PC-9 (cell line): ENCODE measurements around the gene TRIM5. TPM values are rescaled to one million over a fixed set of nuclear protein-coding genes. Genes with fewer than 3 reads are reported as not detected.
A peak's percentile ranks its signal among the peaks of the same experiment; 100 is the strongest.

Source experiments
- BruUV-seq: library from RNA; stranded (reverse); fragments of 400-500 nt; replicated peaks from 2 replicates; lab custom pipeline; 2021; lab: Mats Ljungman, UMichigan
- CTCF ChIA-PET: fragments of 300-600 bp; sonication (Branson Sonifier 250); formaldehyde crosslinking; loops from one replicate; lab custom pipeline; 2022; ENCODE audit warnings: antibody characterized with exemption; lab: Charles Lee
- POLR2A ChIA-PET: fragments of 300-600 bp; sonication (Branson Sonifier 250); formaldehyde crosslinking; loops from one replicate; lab custom pipeline; 2022; ENCODE audit warnings: antibody characterized with exemption; ENCODE audit not compliant: unreplicated experiment; lab: Charles Lee
- DNase-seq, 2 experiments: peaks; one replicate each; pipeline versions ENCODE4 v3.0.0 to v3.0.0-alpha.2; 2015 to 2022; ENCODE audit warnings: mixed read lengths in 1 of 2
- H2AFZ ChIP-seq: fragments of 200-600 bp; sonication (generic); 2 replicates; pipeline ENCODE4 v1.8.1; 2017; ENCODE audit warnings: antibody characterized with exemption
- H3F3A ChIP-seq: fragments of 200-600 bp; sonication (generic); 2 replicates; pipeline ENCODE4 v1.8.1; 2017; ENCODE audit warnings: antibody characterized with exemption, mild to moderate bottlenecking, low read depth; ENCODE audit not compliant: insufficient read depth
- H3K27ac ChIP-seq: fragments of 200-600 bp; sonication (generic); 2 replicates; pipeline ENCODE4 v1.6.1; 2016; ENCODE audit warnings: mixed run types
- H3K27me3 ChIP-seq: fragments of 200-600 bp; sonication (generic); 2 replicates; pipeline ENCODE4 v1.6.1; 2016; ENCODE audit warnings: low read depth, mixed run types; ENCODE audit not compliant: insufficient read depth
- H3K36me3 ChIP-seq: fragments of 200-600 bp; sonication (generic); 2 replicates; pipeline ENCODE4 v1.6.1; 2016; ENCODE audit warnings: low read depth, mixed run types
- H3K4me1 ChIP-seq: fragments of 200-600 bp; sonication (generic); replicated peaks from 2 replicates; pipeline ENCODE4 v1.6.1; 2016; ENCODE audit warnings: mixed run types; ENCODE audit not compliant: insufficient read depth
- H3K4me2 ChIP-seq: fragments of 200-600 bp; sonication (generic); 2 replicates; pipeline ENCODE4 v1.6.1; 2017; ENCODE audit warnings: mixed run types
- H3K4me3 ChIP-seq: fragments of 200-600 bp; sonication (generic); 2 replicates; pipeline ENCODE4 v1.6.1; 2016; ENCODE audit warnings: mixed run types
- H3K79me2 ChIP-seq: fragments of 200-600 bp; sonication (generic); 2 replicates; pipeline ENCODE4 v1.6.1; 2017; ENCODE audit warnings: low read depth, mixed run types
- H3K9me2 ChIP-seq: fragments of 200-600 bp; sonication (generic); 2 replicates; pipeline ENCODE4 v1.8.1; 2017; ENCODE audit warnings: mild to moderate bottlenecking; ENCODE audit not compliant: insufficient read depth
- H3K9me3 ChIP-seq: fragments of 200-600 bp; sonication (generic); 2 replicates; pipeline ENCODE4 v1.8.1; 2016; ENCODE audit warnings: low read depth; ENCODE audit not compliant: insufficient read depth
- H4K20me1 ChIP-seq: fragments of 200-600 bp; sonication (generic); 2 replicates; pipeline ENCODE4 v1.8.1; 2017; ENCODE audit not compliant: insufficient read depth
- EZH2 ChIP-seq: fragments of 200-600 bp; sonication (generic); IDR thresholded peaks from 2 replicates; pipeline ENCODE4 v1.8.0; 2017; ENCODE audit warnings: antibody characterized with exemption, low read depth
- intact Hi-C: fragments of 100-400 bp; cut with micrococcal nuclease; formaldehyde crosslinking; loops from one replicate; pipeline ENCODE4 v1.10.0; 2022; ENCODE audit not compliant: unreplicated experiment
- total RNA-seq: library from RNA; stranded (reverse); gene quantifications from 2 replicates; pipeline ENCODE4 v1.2.3, GENCODE V29; 2021
- TF ChIP-seq, protein P1 (sequence below): fragments of 200-600 bp; sonication (generic); conservative IDR thresholded peaks from 2 replicates; pipeline ENCODE4 v1.6.1; 2017; ENCODE audit warnings: mixed run types, antibody characterized with exemption, mild to moderate bottlenecking, moderate library complexity

Gene TRIM5
- total RNA-seq, 1 experiment from 2014 or later: 20.5 TPM

DNA sequence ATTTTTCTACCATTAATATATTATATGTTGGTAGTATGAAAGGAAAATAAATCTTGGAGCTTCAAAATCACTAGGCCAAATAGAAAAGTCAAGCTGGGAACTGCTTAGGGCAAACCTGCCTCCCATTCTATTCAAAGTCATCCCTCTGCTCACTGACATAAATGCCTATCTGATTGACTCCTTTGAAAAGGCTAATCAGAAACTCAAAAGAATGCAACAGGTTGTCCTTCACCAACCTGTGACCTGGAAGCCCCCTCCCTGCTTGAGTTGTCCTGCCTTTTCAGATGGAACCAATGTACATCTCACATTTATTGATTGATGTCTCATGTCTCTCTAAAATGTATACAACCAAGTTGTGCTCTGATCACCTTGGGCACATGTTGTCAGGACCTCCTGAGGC is 63.3 kb downstream of the TRIM5 start:
- Histone ChIP-seq H3K79me2 (no peaks in the 10 kb centered on the region), H3F3A (peaks cover 31% of the 10 kb centered on the region), H3K4me3 (peak overlapping the region; percentile 60; the same call in 1 of the 2 replicates), H2AFZ (no peak overlapping the region), H3K4me2 (peak overlapping the region; percentile 72), H3K27me3 (no peaks in the 10 kb centered on the region), H3K36me3 (no peaks in the 10 kb centered on the region), H3K27ac (peak overlapping the region; percentile 98), H3K9me2 (no peaks in the 10 kb centered on the region), H4K20me1 (no peaks in the 10 kb centered on the region), H3K4me1 (peaks cover 57% of the 10 kb centered on the region), H3K9me3 (no peaks in the 10 kb centered on the region)
- CTCF ChIA-PET: no interaction called here
- intact Hi-C loops: loop anchor here (1.0 kb wide), 2 partner anchors 25 to 63 kb away; partner anchors contain the start of gene TRIM6
- DNase-seq: no peak
- TF ChIP-seq EZH2: no peak
- TF ChIP-seq, protein P1, sequence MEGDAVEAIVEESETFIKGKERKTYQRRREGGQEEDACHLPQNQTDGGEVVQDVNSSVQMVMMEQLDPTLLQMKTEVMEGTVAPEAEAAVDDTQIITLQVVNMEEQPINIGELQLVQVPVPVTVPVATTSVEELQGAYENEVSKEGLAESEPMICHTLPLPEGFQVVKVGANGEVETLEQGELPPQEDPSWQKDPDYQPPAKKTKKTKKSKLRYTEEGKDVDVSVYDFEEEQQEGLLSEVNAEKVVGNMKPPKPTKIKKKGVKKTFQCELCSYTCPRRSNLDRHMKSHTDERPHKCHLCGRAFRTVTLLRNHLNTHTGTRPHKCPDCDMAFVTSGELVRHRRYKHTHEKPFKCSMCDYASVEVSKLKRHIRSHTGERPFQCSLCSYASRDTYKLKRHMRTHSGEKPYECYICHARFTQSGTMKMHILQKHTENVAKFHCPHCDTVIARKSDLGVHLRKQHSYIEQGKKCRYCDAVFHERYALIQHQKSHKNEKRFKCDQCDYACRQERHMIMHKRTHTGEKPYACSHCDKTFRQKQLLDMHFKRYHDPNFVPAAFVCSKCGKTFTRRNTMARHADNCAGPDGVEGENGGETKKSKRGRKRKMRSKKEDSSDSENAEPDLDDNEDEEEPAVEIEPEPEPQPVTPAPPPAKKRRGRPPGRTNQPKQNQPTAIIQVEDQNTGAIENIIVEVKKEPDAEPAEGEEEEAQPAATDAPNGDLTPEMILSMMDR: no peak
- no TSS peak for BruUV-seq
- POLR2A ChIA-PET: interaction anchor here (0.6 kb wide), 2 partner anchors 22 to 45 kb away, joined by 4 read pairs; no protein-coding TSS in a partner anchor

DNA sequence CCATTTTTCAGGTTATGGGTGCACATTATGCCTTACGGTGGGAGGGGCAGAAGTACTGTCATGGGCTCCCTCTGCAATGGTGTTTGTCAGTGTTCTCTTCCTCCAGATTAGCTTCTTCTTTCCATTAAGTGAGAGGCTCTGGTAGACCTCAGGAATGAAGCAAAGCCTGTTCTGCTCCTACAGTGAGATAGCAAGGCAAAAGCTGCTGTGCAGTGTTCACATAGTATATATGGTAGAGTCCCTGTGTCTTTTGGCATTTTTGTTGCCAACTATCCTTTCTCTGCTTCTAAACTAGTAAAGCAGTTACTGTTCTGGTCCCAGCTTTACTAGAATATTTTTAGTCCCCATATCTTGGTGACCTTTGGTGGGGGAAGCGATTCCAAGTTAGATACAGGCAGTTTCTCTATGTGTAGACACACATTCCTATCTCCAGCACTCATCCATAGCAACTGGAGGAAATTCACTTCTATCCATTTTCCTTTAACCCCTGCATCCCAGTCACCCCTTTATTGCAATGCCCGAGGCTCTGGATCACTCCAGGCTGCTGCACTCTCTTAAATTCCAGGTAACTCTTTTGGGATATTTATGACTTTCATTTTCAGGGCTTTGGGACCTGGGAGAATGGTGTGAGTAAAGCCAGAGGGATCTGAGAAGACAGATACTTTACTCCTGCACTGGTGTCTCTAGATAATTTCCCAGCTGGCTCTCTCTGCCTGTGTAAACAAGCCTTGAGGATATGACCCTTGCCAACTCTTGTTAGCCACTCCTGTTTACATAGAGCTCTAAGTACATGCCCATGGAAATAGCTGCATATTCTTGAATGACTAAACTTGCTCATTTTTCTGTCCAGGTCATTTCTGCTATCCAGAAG is 64.0 kb downstream of the TRIM5 start:
- peak overlapping the region; percentile 98 for H3K27ac ChIP-seq
- BruUV-seq: no TSS peak
- H3F3A ChIP-seq: peaks cover 31% of the 10 kb centered on the region
- H4K20me1 ChIP-seq: no peaks in the 10 kb centered on the region
- H3K9me3 ChIP-seq: no peaks in the 10 kb centered on the region
- H3K36me3 ChIP-seq: no peaks in the 10 kb centered on the region
- peak overlapping the region; percentile 60; the same call in 1 of the 2 replicates for H3K4me3 ChIP-seq
- H2AFZ ChIP-seq: peak overlapping the region; percentile 49; the same call in 1 of the 2 replicates
- POLR2A ChIA-PET: interaction anchor here (0.6 to 1.0 kb wide), 4 partner anchors 14 to 64 kb away, joined by 3 to 7 read pairs (median 4); partner anchors contain the start of gene TRIM5
- peak overlapping the region; percentile 72 for H3K4me2 ChIP-seq
- H3K9me2 ChIP-seq: no peaks in the 10 kb centered on the region
- TF ChIP-seq, protein P1: no peak
- no peak for TF ChIP-seq EZH2
- DNase-seq: peak; percentile 42 to 91
- intact Hi-C loops: loop anchor here (1.0 kb wide), 2 partner anchors 25 to 63 kb away; partner anchors contain the start of gene TRIM6
- CTCF ChIA-PET: no interaction called here
- H3K4me1 ChIP-seq: peaks cover 51% of the 10 kb centered on the region
- no peaks in the 10 kb centered on the region for H3K79me2 ChIP-seq
- no peaks in the 10 kb centered on the region for H3K27me3 ChIP-seq

DNA sequence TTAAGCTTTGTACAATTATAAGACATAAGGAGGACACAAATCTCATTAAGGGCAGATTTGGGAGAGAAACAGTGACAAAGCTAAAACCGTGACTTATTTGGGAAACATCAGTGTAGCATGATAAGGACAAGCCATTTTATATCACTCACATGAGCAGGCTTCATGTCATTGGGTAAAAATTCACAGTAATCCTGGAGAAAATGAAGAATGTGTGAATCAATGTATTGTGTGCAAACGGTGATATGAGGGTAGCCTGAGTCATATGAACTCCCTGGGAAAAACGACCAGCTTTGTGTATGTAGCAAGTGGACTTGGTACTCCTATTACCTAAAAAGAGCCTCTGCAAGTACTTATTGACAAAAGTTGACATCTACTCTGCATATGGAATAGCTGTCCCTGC is 66.1 kb downstream of the TRIM5 start:
- intact Hi-C loops: no loop called here
- peak in 1 of 2 experiments; percentile 69 for DNase-seq
- H3K79me2 ChIP-seq: no peaks in the 10 kb centered on the region
- H3K9me2 ChIP-seq: no peaks in the 10 kb centered on the region
- ChIA-PET CTCF (no interaction called here), POLR2A (interaction anchor here (0.5 kb wide), 1 partner anchor 44 kb away, joined by 3 read pairs; no protein-coding TSS in a partner anchor)
- H3K4me3 ChIP-seq: peak overlapping the region; percentile 60; the same call in 1 of the 2 replicates
- H3K4me2 ChIP-seq: peak overlapping the region; percentile 72
- no peaks in the 10 kb centered on the region for H3K9me3 ChIP-seq
- H2AFZ ChIP-seq: no peak overlapping the region
- H3F3A ChIP-seq: peaks cover 31% of the 10 kb centered on the region
- H3K27ac ChIP-seq: peak overlapping the region; percentile 98
- no peaks in the 10 kb centered on the region for H4K20me1 ChIP-seq
- no peaks in the 10 kb centered on the region for H3K36me3 ChIP-seq
- peaks cover 47% of the 10 kb centered on the region for H3K4me1 ChIP-seq
- no peak for TF ChIP-seq EZH2
- TF ChIP-seq, protein P1: no peak
- H3K27me3 ChIP-seq: no peaks in the 10 kb centered on the region
- BruUV-seq: no TSS peak

Other genes starting within 250 kb of the TRIM5 start
- gene OR51I1, start 243.6 kb downstream of the TRIM5 start, total RNA-seq: not detected in 2 replicates
- gene OR51I2, start 235.8 kb downstream of the TRIM5 start, total RNA-seq: not detected in 2 replicates
- gene OR52D1, start 196.4 kb downstream of the TRIM5 start, total RNA-seq: not detected in 2 replicates
- gene UBQLN3, start 175.1 kb downstream of the TRIM5 start, total RNA-seq: not detected in 2 replicates
- gene UBQLNL, start 168.4 kb downstream of the TRIM5 start, total RNA-seq: 0.15 TPM in 1 of 2 replicates, not detected in the other
- not detected in 2 replicates for gene OR52H1, start 136.5 kb downstream of the TRIM5 start, total RNA-seq
- gene OR52B6, start 104.2 kb downstream of the TRIM5 start, total RNA-seq: not detected in 2 replicates
- 3.9 and 4.8 TPM in 2 replicates for gene TRIM6, start 88.4 kb downstream of the TRIM5 start, total RNA-seq
- 3.8 and 7.5 TPM in 2 replicates for gene TRIM34, start 60.1 kb downstream of the TRIM5 start, total RNA-seq
- 0.81 and 1.9 TPM in 2 replicates for gene TRIM22, start 4.7 kb upstream of the TRIM5 start, total RNA-seq
- not detected in 2 replicates for gene OR56B1, start 51.4 kb upstream of the TRIM5 start, total RNA-seq
- gene OR52N4, start 69.2 kb upstream of the TRIM5 start, total RNA-seq: not detected in 2 replicates
- gene OR52N5, start 98.3 kb upstream of the TRIM5 start, total RNA-seq: not detected in 2 replicates
- gene OR52N1, start 106.2 kb upstream of the TRIM5 start, total RNA-seq: not detected in 2 replicates
- gene OR52N2, start 123.8 kb upstream of the TRIM5 start, total RNA-seq: not detected in 2 replicates
- not detected in 2 replicates for gene OR52E6, start 156.8 kb upstream of the TRIM5 start, total RNA-seq
- gene OR52E8, start 172.6 kb upstream of the TRIM5 start, total RNA-seq: not detected in 2 replicates
- not detected in 2 replicates for gene OR52E4, start 195.6 kb upstream of the TRIM5 start, total RNA-seq
- gene OR52E5, start 208.1 kb upstream of the TRIM5 start, total RNA-seq: not detected in 2 replicates